HepG2 (cell line): ENCODE measurements around the gene GJB1. TPM values are rescaled to one million over a fixed set of nuclear protein-coding genes. Genes with fewer than 3 reads are reported as not detected.
A peak's percentile ranks its signal among the peaks of the same experiment; 100 is the strongest.

ENCODE experiments used
- ATAC-seq: fragments of 200-7000 bp; cut with Tn5 transposase; 3 replicates; pipeline ENCODE4 v1.9.1; 2020; ENCODE audit warnings: mild to moderate bottlenecking, moderate library complexity
- BruUV-seq: library from RNA; stranded (reverse); fragments of 400-500 nt; replicated peaks from 2 replicates; lab custom pipeline; 2021; lab: Mats Ljungman, UMichigan
- CTCF ChIA-PET: fragments of 300-600 bp; formaldehyde crosslinking; extraction: SDS; loops from one replicate; lab custom pipeline; 2021; ENCODE audit warnings: low total read pairs, inconsistent platforms, low intra/inter-chr PET ratio; lab: Yijun Ruan, JAX
- POLR2A ChIA-PET: fragments of 350-600 bp; sonication (Branson Sonifier 250); formaldehyde crosslinking; loops from one replicate; lab custom pipeline; 2020; ENCODE audit warnings: antibody characterized with exemption, inconsistent platforms; lab: Yijun Ruan, JAX
- DNase-seq: peaks from one replicate; pipeline ENCODE4 v3.0.0-alpha.2; 2015; ENCODE audit warnings: low spot score
- FAIRE-seq: peaks from 3 replicates; lab custom pipeline; 2011; peaks lifted over from hg19 to GRCh38; lab: Jason Lieb, UNC
- H2AFZ ChIP-seq: one replicate; pipeline ENCODE4 v1.6.1; 2011; ENCODE audit warnings: low read length, inconsistent platforms
- H3K27ac ChIP-seq: fragments of 300-600 bp; 3 replicates; pipeline ENCODE4 v1.8.0; 2011; ENCODE audit warnings: mixed run types, mild to moderate bottlenecking, mixed read lengths, low read length, inconsistent platforms; ENCODE audit not compliant: insufficient read depth; ENCODE audit errors: extremely low read length
- H3K27me3 ChIP-seq, 2 experiments: fragments of 200-600 bp in 1 of 2; 2 replicates in 1 of 2; 3 replicates in 1 of 2; pipeline versions ENCODE4 v1.6.0 to v1.8.0; 2011; ENCODE audit warnings: low read length in 2 of 2, mild to moderate bottlenecking in 2 of 2, moderate library complexity in 2 of 2, inconsistent platforms in 1 of 2; ENCODE audit not compliant: insufficient read depth in 2 of 2, control insufficient read depth in 1 of 2
- H3K36me3 ChIP-seq, 2 experiments: fragments of 200-600 bp in 1 of 2; replicated peaks in 1 of 2; 2 replicates in 1 of 2; 3 replicates in 1 of 2; pipeline versions ENCODE4 v1.5.1 to v1.8.0; 2011; ENCODE audit warnings: low read length in 2 of 2, inconsistent platforms in 1 of 2; ENCODE audit not compliant: insufficient read depth in 2 of 2, control insufficient read depth in 1 of 2
- H3K4me1 ChIP-seq: 2 replicates; pipeline ENCODE4 v1.5.1; 2012; ENCODE audit warnings: low read length, inconsistent platforms; ENCODE audit not compliant: insufficient read depth
- H3K4me2 ChIP-seq: 2 replicates; pipeline ENCODE4 v1.6.0; 2011; ENCODE audit warnings: low read depth, low read length, inconsistent platforms
- H3K4me3 ChIP-seq, 3 experiments: fragments of 200-600 bp in 1 of 3; sonication (generic), shearing (Covaris generic) in 1 of 3; replicated peaks in 1 of 3; 2 replicates each; pipeline ENCODE4 v1.5.1; 2011 to 2016; ENCODE audit warnings: low read length in 3 of 3, inconsistent platforms in 2 of 3, low read depth in 2 of 3, mild to moderate bottlenecking in 2 of 3, control low read depth in 1 of 3, mixed read lengths in 1 of 3; ENCODE audit not compliant: insufficient read depth in 1 of 3
- H3K79me2 ChIP-seq: one replicate; pipeline ENCODE4 v1.6.1; 2011; ENCODE audit warnings: low read length, inconsistent platforms; ENCODE audit not compliant: insufficient read depth
- H3K9ac ChIP-seq: 2 replicates; pipeline ENCODE4 v1.6.0; 2011; ENCODE audit warnings: mild to moderate bottlenecking, low read depth, low read length, inconsistent platforms; ENCODE audit not compliant: insufficient read depth
- H3K9me3 ChIP-seq: 2 replicates; pipeline ENCODE4 v1.5.1; 2012; ENCODE audit warnings: mild to moderate bottlenecking, low read length
- H4K20me1 ChIP-seq: 2 replicates; pipeline ENCODE4 v1.6.0; 2011; ENCODE audit warnings: inconsistent platforms, mild to moderate bottlenecking, low read length, moderate library complexity; ENCODE audit not compliant: insufficient read depth
- HDAC1 ChIP-seq: sonication (generic); formaldehyde crosslinking; IDR thresholded peaks from 2 replicates; pipeline ENCODE4 v1.5.1; 2020; ENCODE audit warnings: mild to moderate bottlenecking, missing genetic modification reagents
- SAP130 ChIP-seq: IDR thresholded peaks from 2 replicates; pipeline ENCODE4 v1.6.1; 2016; ENCODE audit warnings: low read depth
- SMAD9 ChIP-seq: sonication (generic); formaldehyde crosslinking; IDR thresholded peaks from 2 replicates; pipeline ENCODE4 v1.5.1; 2020; ENCODE audit warnings: mild to moderate bottlenecking, missing genetic modification reagents
- SPEN ChIP-seq: sonication (generic); formaldehyde crosslinking; IDR thresholded peaks from 2 replicates; pipeline ENCODE4 v1.5.1; 2020; ENCODE audit warnings: low read depth, mild to moderate bottlenecking, missing genetic modification reagents
- WGBS: methylation state at CpG from one replicate; pipeline ENCODE4 v1.1.6; 2017; ENCODE audit warnings: low lambda C conversion rate; 5-methylcytosine and 5-hydroxymethylcytosine counted together
- in situ Hi-C: cut with HindIII; loops from 2 replicates; pipeline ENCODE4 v1.10.0; 2017; ENCODE audit warnings: low pct_unique_long_range_greater_than_20kb; ENCODE audit not compliant: extremely low pct_ligation_motif_present
- intact Hi-C: fragments of 100-400 bp; cut with micrococcal nuclease; formaldehyde crosslinking; loops from one replicate; pipeline ENCODE4 v1.10.0; 2022; ENCODE audit not compliant: unreplicated experiment
- polyA plus RNA-seq, 8 experiments: library from polyadenylated mRNA; depleted of rRNA in 3 of 8; stranded (reverse) in 7 of 8; unstranded in 1 of 8; fragments of >200 nt; fragmentation: Illumina TruSeq in 4 of 8; extraction: Trizol in 4 of 8; gene quantifications; 2 replicates each; pipeline versions ENCODE4 v1.2.1 to v1.2.3, GENCODE V29; 2011 to 2016; ENCODE audit warnings: low read depth in 4 of 8, missing spikeins in 1 of 8, mixed read lengths in 1 of 8; ENCODE audit not compliant: insufficient read depth in 1 of 8
- total RNA-seq, 5 experiments: library from RNA; depleted of rRNA; stranded (reverse); fragments of >200 nt; fragmentation: Illumina TruSeq; extraction: Trizol; gene quantifications; 2 replicates each; pipeline ENCODE4 v1.2.3, GENCODE V29; 2016; ENCODE audit warnings: low read depth in 1 of 5
- TF ChIP-seq, protein P1 (sequence below): sonication (generic); formaldehyde crosslinking; IDR thresholded peaks from 2 replicates; pipeline ENCODE4 v1.4.0; 2020; ENCODE audit warnings: missing genetic modification reagents, borderline replicate concordance
- TF ChIP-seq, protein P2 (sequence below): sonication (generic); formaldehyde crosslinking; IDR thresholded peaks from 2 replicates; pipeline ENCODE4 v1.4.0; 2020; ENCODE audit warnings: missing genetic modification reagents
- TF ChIP-seq, protein P3 (sequence below): sonication (generic); formaldehyde crosslinking; IDR thresholded peaks from 2 replicates; pipeline ENCODE4 v1.4.0; 2020; ENCODE audit warnings: missing genetic modification reagents
- TF ChIP-seq, protein P4 (sequence below): sonication (generic); formaldehyde crosslinking; IDR thresholded peaks from 2 replicates; pipeline ENCODE4 v1.5.0; 2020; ENCODE audit warnings: mild to moderate bottlenecking, missing genetic modification reagents, moderate library complexity
- TF ChIP-seq, protein P5 (sequence below): sonication (generic); formaldehyde crosslinking; IDR thresholded peaks from 2 replicates; pipeline ENCODE4 v1.4.0; 2020; ENCODE audit warnings: missing genetic modification reagents

Gene GJB1
- total and polyA plus RNA-seq, 2 of the 13 experiments (the other 11 are each of a cell fraction or from before 2014, with no cell fraction given): 111 to 161 TPM

DNA sequence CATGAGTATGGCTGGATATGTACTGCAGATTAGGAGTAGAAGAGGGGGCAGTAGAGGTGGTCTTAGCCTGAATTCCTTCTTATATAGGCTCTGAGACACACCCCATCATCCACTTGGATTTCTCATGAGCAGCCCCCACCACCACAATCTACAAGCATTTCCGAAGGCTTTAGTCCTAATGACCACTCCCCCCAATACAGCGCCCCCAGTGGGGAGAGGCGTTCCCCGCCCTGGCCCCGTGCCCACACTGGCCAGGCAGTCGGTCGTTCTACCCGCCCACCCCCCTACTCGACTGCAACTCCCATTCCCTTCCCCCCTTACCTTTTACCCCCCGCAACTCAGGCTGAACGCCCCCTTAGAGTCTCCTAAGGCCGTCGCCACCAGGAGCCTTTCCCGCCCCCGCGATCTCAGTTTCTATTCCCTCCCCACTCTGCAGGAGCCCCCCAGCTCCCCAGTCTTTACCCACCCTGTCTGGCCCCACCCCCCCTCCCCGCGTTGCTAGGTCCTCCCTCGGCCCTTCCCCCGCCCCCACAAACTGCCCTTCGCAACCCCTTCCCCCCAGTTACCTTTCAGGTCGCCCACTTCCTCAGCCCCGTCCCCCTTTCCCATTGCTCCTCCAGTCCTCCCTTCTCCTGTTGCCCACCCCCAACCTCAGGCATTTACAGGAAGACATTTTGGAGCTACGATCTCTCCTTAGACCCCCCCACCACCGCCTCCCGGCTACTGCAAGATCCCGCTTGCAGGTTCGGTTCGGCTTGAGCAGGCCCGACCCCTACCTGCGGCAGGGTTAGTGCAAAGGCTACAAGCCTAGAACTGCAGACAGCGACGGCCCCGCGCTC is 30.4 kb downstream of the GJB1 start:
- peaks cover 18% of the 10 kb centered on the region for H3K79me2 ChIP-seq
- WGBS: under 1% methylated on average over 21 of the region's 35 CpGs
- POLR2A ChIA-PET: interaction anchor here (0.6 to 2.4 kb wide), 8 partner anchors 8 to 135 kb away, joined by 4 to 18 read pairs (median 8); partner anchors contain the start of genes MED12, NONO and TAF1
- no peaks in the 10 kb centered on the region for H3K9me3 ChIP-seq
- in situ Hi-C loops: no loop called here
- DNase-seq (peak; percentile 13), ATAC-seq (no peak), FAIRE-seq (no peak)
- H3K9ac ChIP-seq: peak overlapping the region; percentile 80
- peaks cover 4 to 12% of the 10 kb centered on the region in 2 experiments; a peak in 3 of 5 replicates for H3K36me3 ChIP-seq
- no TSS peak for BruUV-seq
- peak overlapping the region; percentile 76 to 88 (median 83) for H3K4me3 ChIP-seq
- H4K20me1 ChIP-seq: no peaks in the 10 kb centered on the region
- no peak overlapping the region for H2AFZ ChIP-seq
- CTCF ChIA-PET: no interaction called here
- peak overlapping the region; percentile 75 for H3K4me2 ChIP-seq
- H3K27me3 ChIP-seq: no peaks in the 10 kb centered on the region; a peak in 1 of 5 replicates
- peaks cover 35% of the 10 kb centered on the region for H3K4me1 ChIP-seq
- intact Hi-C loops: loop anchor here (5.0 kb wide), 1 partner anchor 71 kb away; no protein-coding TSS in a partner anchor
- H3K27ac ChIP-seq: peak overlapping the region; percentile 78
- TF ChIP-seq HDAC1 (CRISPR knock-in tag): 0 out of 2 replicates have a peak, but pooled peaks have one; percentile 25
- TF ChIP-seq, protein P1, sequence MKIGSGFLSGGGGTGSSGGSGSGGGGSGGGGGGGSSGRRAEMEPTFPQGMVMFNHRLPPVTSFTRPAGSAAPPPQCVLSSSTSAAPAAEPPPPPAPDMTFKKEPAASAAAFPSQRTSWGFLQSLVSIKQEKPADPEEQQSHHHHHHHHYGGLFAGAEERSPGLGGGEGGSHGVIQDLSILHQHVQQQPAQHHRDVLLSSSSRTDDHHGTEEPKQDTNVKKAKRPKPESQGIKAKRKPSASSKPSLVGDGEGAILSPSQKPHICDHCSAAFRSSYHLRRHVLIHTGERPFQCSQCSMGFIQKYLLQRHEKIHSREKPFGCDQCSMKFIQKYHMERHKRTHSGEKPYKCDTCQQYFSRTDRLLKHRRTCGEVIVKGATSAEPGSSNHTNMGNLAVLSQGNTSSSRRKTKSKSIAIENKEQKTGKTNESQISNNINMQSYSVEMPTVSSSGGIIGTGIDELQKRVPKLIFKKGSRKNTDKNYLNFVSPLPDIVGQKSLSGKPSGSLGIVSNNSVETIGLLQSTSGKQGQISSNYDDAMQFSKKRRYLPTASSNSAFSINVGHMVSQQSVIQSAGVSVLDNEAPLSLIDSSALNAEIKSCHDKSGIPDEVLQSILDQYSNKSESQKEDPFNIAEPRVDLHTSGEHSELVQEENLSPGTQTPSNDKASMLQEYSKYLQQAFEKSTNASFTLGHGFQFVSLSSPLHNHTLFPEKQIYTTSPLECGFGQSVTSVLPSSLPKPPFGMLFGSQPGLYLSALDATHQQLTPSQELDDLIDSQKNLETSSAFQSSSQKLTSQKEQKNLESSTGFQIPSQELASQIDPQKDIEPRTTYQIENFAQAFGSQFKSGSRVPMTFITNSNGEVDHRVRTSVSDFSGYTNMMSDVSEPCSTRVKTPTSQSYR: peak; percentile 41; the same call in 1 of the 2 replicates
- TF ChIP-seq SPEN (CRISPR knock-in tag): no peak
- TF ChIP-seq, protein P2, sequence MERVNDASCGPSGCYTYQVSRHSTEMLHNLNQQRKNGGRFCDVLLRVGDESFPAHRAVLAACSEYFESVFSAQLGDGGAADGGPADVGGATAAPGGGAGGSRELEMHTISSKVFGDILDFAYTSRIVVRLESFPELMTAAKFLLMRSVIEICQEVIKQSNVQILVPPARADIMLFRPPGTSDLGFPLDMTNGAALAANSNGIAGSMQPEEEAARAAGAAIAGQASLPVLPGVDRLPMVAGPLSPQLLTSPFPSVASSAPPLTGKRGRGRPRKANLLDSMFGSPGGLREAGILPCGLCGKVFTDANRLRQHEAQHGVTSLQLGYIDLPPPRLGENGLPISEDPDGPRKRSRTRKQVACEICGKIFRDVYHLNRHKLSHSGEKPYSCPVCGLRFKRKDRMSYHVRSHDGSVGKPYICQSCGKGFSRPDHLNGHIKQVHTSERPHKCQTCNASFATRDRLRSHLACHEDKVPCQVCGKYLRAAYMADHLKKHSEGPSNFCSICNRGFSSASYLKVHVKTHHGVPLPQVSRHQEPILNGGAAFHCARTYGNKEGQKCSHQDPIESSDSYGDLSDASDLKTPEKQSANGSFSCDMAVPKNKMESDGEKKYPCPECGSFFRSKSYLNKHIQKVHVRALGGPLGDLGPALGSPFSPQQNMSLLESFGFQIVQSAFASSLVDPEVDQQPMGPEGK (CRISPR knock-in tag): peak; percentile 53; the same call in 1 of the 2 replicates
- TF ChIP-seq SMAD9: no peak
- TF ChIP-seq, protein P3, sequence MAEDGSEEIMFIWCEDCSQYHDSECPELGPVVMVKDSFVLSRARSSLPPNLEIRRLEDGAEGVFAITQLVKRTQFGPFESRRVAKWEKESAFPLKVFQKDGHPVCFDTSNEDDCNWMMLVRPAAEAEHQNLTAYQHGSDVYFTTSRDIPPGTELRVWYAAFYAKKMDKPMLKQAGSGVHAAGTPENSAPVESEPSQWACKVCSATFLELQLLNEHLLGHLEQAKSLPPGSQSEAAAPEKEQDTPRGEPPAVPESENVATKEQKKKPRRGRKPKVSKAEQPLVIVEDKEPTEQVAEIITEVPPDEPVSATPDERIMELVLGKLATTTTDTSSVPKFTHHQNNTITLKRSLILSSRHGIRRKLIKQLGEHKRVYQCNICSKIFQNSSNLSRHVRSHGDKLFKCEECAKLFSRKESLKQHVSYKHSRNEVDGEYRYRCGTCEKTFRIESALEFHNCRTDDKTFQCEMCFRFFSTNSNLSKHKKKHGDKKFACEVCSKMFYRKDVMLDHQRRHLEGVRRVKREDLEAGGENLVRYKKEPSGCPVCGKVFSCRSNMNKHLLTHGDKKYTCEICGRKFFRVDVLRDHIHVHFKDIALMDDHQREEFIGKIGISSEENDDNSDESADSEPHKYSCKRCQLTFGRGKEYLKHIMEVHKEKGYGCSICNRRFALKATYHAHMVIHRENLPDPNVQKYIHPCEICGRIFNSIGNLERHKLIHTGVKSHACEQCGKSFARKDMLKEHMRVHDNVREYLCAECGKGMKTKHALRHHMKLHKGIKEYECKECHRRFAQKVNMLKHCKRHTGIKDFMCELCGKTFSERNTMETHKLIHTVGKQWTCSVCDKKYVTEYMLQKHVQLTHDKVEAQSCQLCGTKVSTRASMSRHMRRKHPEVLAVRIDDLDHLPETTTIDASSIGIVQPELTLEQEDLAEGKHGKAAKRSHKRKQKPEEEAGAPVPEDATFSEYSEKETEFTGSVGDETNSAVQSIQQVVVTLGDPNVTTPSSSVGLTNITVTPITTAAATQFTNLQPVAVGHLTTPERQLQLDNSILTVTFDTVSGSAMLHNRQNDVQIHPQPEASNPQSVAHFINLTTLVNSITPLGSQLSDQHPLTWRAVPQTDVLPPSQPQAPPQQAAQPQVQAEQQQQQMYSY: 0 out of 2 replicates have a peak, but pooled peaks have one; percentile 34
- TF ChIP-seq, protein P4, sequence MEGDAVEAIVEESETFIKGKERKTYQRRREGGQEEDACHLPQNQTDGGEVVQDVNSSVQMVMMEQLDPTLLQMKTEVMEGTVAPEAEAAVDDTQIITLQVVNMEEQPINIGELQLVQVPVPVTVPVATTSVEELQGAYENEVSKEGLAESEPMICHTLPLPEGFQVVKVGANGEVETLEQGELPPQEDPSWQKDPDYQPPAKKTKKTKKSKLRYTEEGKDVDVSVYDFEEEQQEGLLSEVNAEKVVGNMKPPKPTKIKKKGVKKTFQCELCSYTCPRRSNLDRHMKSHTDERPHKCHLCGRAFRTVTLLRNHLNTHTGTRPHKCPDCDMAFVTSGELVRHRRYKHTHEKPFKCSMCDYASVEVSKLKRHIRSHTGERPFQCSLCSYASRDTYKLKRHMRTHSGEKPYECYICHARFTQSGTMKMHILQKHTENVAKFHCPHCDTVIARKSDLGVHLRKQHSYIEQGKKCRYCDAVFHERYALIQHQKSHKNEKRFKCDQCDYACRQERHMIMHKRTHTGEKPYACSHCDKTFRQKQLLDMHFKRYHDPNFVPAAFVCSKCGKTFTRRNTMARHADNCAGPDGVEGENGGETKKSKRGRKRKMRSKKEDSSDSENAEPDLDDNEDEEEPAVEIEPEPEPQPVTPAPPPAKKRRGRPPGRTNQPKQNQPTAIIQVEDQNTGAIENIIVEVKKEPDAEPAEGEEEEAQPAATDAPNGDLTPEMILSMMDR (CRISPR knock-in tag): peak; percentile 66
- peak; percentile 14; the same call in 1 of the 2 replicates for TF ChIP-seq SAP130
- TF ChIP-seq, protein P5, sequence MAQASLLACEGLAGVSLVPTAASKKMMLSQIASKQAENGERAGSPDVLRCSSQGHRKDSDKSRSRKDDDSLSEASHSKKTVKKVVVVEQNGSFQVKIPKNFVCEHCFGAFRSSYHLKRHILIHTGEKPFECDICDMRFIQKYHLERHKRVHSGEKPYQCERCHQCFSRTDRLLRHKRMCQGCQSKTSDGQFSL (CRISPR knock-in tag): peak; percentile 79; the same call in 1 of the 2 replicates
